Lower leg skin (tissue), 3 donors: ENCODE data around the gene DDX24.

ENCODE experiments used
- CTCF ChIP-seq, 3 donors: fragments of 450-650 bp; IDR thresholded peaks; one replicate each; pipeline ENCODE4 v1.5.1; 2016; ENCODE audit warnings: antibody characterized with exemption in 3 of 3, mild to moderate bottlenecking in 3 of 3, moderate library complexity in 2 of 3
- POLR2A ChIP-seq, 2 donors: fragments of 450-650 bp; IDR thresholded peaks; one replicate each; pipeline ENCODE4 v1.6.1; 2016 to 2017; ENCODE audit warnings: antibody characterized with exemption in 2 of 2, mild to moderate bottlenecking in 1 of 2, moderate library complexity in 1 of 2

- TF ChIP-seq CTCF (IDR thresholded peaks at IDR 0.05) (no peak), POLR2A (IDR thresholded peaks at IDR 0.05) (no peak)
These were observed 43.8 kb upstream of the DDX24 start for GRCh38 chr14:94124582-94125377.
